ENCODE measurements around the gene ZBTB3. TPM values are rescaled to one million over a fixed set of nuclear protein-coding genes. Genes with fewer than 3 reads are reported as not detected.
A peak's percentile ranks its signal among the peaks of the same experiment; 100 is the strongest.

The ZBTB3 gene
- total and polyA plus RNA-seq, 2 of the 13 experiments (the other 11 are each of a cell fraction or from before 2014, with no cell fraction given): 3.4 to 5.2 TPM

- 0 out of 2 replicates have a peak, but pooled peaks have one; percentile 29 for TF ChIP-seq ZBTB34 (CRISPR knock-in tag; IDR thresholded peaks at IDR 0.05)
- TF ChIP-seq HHEX (CRISPR knock-in tag; IDR thresholded peaks at IDR 0.05): no peak
- TF ChIP-seq NFE2L2 (IDR thresholded peaks at IDR 0.05; ENCODE audit: low read length): no peak
- TF ChIP-seq ZNF768 (CRISPR knock-in tag; IDR thresholded peaks at IDR 0.05): peak; percentile 70
- TF ChIP-seq NFIB (CRISPR knock-in tag; IDR thresholded peaks at IDR 0.05; ENCODE audit: borderline replicate concordance): no peak
- TF ChIP-seq ISX (CRISPR knock-in tag; conservative IDR thresholded peaks at IDR 0.05): no peak
- no peak for TF ChIP-seq ZNF3 (CRISPR knock-in tag; IDR thresholded peaks at IDR 0.05)
- TF ChIP-seq ATF7-NPFF (CRISPR knock-in tag; IDR thresholded peaks at IDR 0.05; ENCODE audit: low read depth): peak; percentile 71
- 0 out of 2 replicates have a peak, but pooled peaks have one; percentile 59 for TF ChIP-seq ZNF431 (CRISPR knock-in tag; IDR thresholded peaks at IDR 0.05; ENCODE audit: borderline replicate concordance, low read depth)
- TF ChIP-seq ZNF180 (CRISPR knock-in tag; IDR thresholded peaks at IDR 0.05; ENCODE audit: borderline replicate concordance, low read depth): no peak
- TF ChIP-seq GABPB1 (CRISPR knock-in tag; IDR thresholded peaks at IDR 0.05): peak; percentile 98
- TF ChIP-seq SMAD1 (CRISPR knock-in tag; IDR thresholded peaks at IDR 0.05; ENCODE audit: borderline replicate concordance, low read depth): no peak
- no peak for TF ChIP-seq RAD51 (IDR thresholded peaks at IDR 0.05; ENCODE audit: borderline replicate concordance)
- TF ChIP-seq ZNF460 (CRISPR knock-in tag; IDR thresholded peaks at IDR 0.05; ENCODE audit: borderline replicate concordance): no peak
- TF ChIP-seq TBX2 (CRISPR knock-in tag; IDR thresholded peaks at IDR 0.05; ENCODE audit: borderline replicate concordance): peak; percentile 82; the same call in 1 of the 2 replicates
- TF ChIP-seq SNAPC4 (CRISPR knock-in tag; IDR thresholded peaks at IDR 0.05): no peak
- peak; percentile 57 for TF ChIP-seq MED8 (CRISPR knock-in tag; IDR thresholded peaks at IDR 0.05; ENCODE audit: insufficient replicate concordance)
- TF ChIP-seq ZNF367 (CRISPR knock-in tag; IDR thresholded peaks at IDR 0.05; ENCODE audit: borderline replicate concordance): no peak
- TF ChIP-seq ZNF616 (CRISPR knock-in tag; IDR thresholded peaks at IDR 0.05; ENCODE audit: low read depth): no peak; the same call in 1 of the 2 replicates
- TF ChIP-seq GATAD1 (CRISPR knock-in tag; IDR thresholded peaks at IDR 0.05): peak; percentile 92
- peak; percentile 53; the same call in 1 of the 2 replicates for TF ChIP-seq NR0B2 (CRISPR knock-in tag; IDR thresholded peaks at IDR 0.05)
- TF ChIP-seq ARID3A (IDR thresholded peaks at IDR 0.05; ENCODE audit: low read depth, low read length): no peak
These were observed 37.7 kb upstream of the ZBTB3 start, which contains the start of gene TMEM223 (continued) for GRCh38 chr11:62791501-62792201.
